ENCODE measurements around the gene MATCAP1. TPM values are rescaled to one million over a fixed set of nuclear protein-coding genes. Genes with fewer than 3 reads are reported as not detected.

MATCAP1 gene
- total RNA-seq, 1 experiment from 2014 or later: 51.2 TPM

- Histone ChIP-seq H3K14ac (ENCODE audit: insufficient read depth, low read length) (no peak overlapping the region), H4K91ac (ENCODE audit: insufficient read length, low read depth, low read length) (no peak overlapping the region), H3K9me3 (ENCODE audit: control insufficient read depth, low read depth, low read length) (no peaks in the 10 kb centered on the region), H3T11ph (ENCODE audit: low read length) (no peak overlapping the region), H3K79me2 (ENCODE audit: insufficient read depth, low read length) (no peaks in the 10 kb centered on the region), H2AK5ac (ENCODE audit: insufficient read length, low read length) (no peak overlapping the region), H3K56ac (ENCODE audit: insufficient read length, low read depth, low read length) (no peak overlapping the region), H3K18ac (ENCODE audit: insufficient read length, low read depth, low read length) (no peak overlapping the region), H4K5ac (ENCODE audit: insufficient read length, low read depth, low read length) (no peak overlapping the region), H3K4me2 (ENCODE audit: insufficient read depth, insufficient read length, low read length) (peak overlapping the region; percentile 58), H3K9ac (ENCODE audit: extremely low read depth, insufficient read length, low read length) (no peak overlapping the region), H3K23ac (ENCODE audit: insufficient read length, low read depth, low read length) (no peak overlapping the region), H2BK15ac (ENCODE audit: low read depth, low read length) (no peak overlapping the region), H4K8ac (replicated peaks; ENCODE audit: insufficient read length, low read depth, low read length) (no peak overlapping the region), H3K27ac (ENCODE audit: insufficient read length, low read depth, low read length) (no peak overlapping the region), H3K4me1 (ENCODE audit: insufficient read depth, low read length) (peaks cover 5% of the 10 kb centered on the region; the same call in 1 of the 2 replicates), H3K27me3 (ENCODE audit: insufficient read depth, low read length) (peaks cover 29% of the 10 kb centered on the region; the same call in 1 of the 2 replicates), H3K79me1 (ENCODE audit: insufficient read depth, low read depth, low read length, poor library complexity, severe bottlenecking) (no peaks in the 10 kb centered on the region), H2BK120ac (ENCODE audit: low read depth, low read length, poor library complexity, severe bottlenecking) (no peak overlapping the region), H4K20me1 (ENCODE audit: control insufficient read depth, insufficient read depth, insufficient read length) (no peaks in the 10 kb centered on the region), H2AFZ (ENCODE audit: low read length) (no peak overlapping the region), H2BK5ac (ENCODE audit: insufficient read length, low read length) (no peak overlapping the region), H3K23me2 (ENCODE audit: insufficient read length, low read depth, low read length, poor library complexity, severe bottlenecking) (peaks cover 22% of the 10 kb centered on the region), H2BK20ac (ENCODE audit: low read depth, low read length, poor library complexity, severe bottlenecking) (no peak overlapping the region), H3K4ac (ENCODE audit: low read depth, low read length) (no peak overlapping the region), H2BK12ac (ENCODE audit: insufficient read length, low read depth, low read length) (no peak overlapping the region)
- no peak for DNase-seq
- H3K4me1 Mint-ChIP-seq: peaks cover 39 to 42% of the 10 kb centered on the region in 2 experiments
- H3K9me3 Mint-ChIP-seq: no peaks in the 10 kb centered on the region; a peak in 1 of 5 replicates
- H3K27me3 Mint-ChIP-seq (ENCODE audit: low read depth): peaks cover 70% of the 10 kb centered on the region
- peaks cover 0 to 7% (median 6%) of the 10 kb centered on the region in 3 experiments; a peak in 2 of 7 replicates for H3K36me3 Mint-ChIP-seq (ENCODE audit: insufficient read depth in 1 of 3, low read depth in 3 of 3)
- peak overlapping the region in 1 of 2 experiments; percentile 15; a peak in 1 of 5 replicates for H3K4me3 Mint-ChIP-seq
- no CpG with 5 or more reads among the region's 31 CpGs for WGBS (ENCODE audit: extremely low coverage, insufficient read length, low lambda C conversion rate)
- no peak overlapping the region for H3K27ac Mint-ChIP-seq
- no peak for TF ChIP-seq CTCF (conservative IDR thresholded peaks at IDR 0.05)
These were observed 9.0 kb downstream of the MATCAP1 start for GRCh38 chr16:67174706-67175231.

Data from H9 (cell line).